DND-41 (cell line): ENCODE measurements around the gene XRCC2.
"Not testable (repeated sequence)": the region's sequence is repeated elsewhere in the genome, so short reads cannot be mapped to it uniquely, and the experiment has no call there.

Experiments used
- EZH2 ChIP-seq: IDR thresholded peaks from 3 replicates; pipeline ENCODE4 v1.6.1; 2012; ENCODE audit warnings: borderline replicate concordance, low read depth, mild to moderate bottlenecking, moderate library complexity, low read length, inconsistent platforms; ENCODE audit not compliant: severe bottlenecking
- TF ChIP-seq, protein P1 (sequence below): IDR thresholded peaks from 2 replicates; pipeline ENCODE4 v1.5.1; 2012; ENCODE audit warnings: borderline replicate concordance, low read length, moderate library complexity, mild to moderate bottlenecking; ENCODE audit not compliant: poor library complexity, severe bottlenecking; ENCODE audit errors: extremely low read depth

DNA sequence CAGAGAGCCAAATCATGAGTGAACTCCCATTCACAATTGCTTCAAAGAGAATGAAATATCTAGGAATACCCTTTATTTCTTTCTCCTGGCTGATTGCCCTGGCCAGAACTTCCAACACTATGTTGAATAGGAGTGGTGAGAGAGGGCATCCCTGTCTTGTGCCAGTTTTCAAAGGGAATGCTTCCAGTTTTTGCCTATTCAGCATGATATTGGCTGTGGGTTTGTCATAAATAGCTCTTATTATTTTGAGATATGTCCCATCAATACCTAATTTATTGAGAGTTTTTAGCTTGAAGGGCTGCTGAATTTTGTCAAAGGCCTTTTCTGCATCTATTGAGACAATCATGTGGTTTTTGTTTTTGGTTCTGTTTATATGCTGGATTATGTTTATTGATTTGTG lies 47.2 kb downstream of the XRCC2 start:
- TF ChIP-seq, protein P1, sequence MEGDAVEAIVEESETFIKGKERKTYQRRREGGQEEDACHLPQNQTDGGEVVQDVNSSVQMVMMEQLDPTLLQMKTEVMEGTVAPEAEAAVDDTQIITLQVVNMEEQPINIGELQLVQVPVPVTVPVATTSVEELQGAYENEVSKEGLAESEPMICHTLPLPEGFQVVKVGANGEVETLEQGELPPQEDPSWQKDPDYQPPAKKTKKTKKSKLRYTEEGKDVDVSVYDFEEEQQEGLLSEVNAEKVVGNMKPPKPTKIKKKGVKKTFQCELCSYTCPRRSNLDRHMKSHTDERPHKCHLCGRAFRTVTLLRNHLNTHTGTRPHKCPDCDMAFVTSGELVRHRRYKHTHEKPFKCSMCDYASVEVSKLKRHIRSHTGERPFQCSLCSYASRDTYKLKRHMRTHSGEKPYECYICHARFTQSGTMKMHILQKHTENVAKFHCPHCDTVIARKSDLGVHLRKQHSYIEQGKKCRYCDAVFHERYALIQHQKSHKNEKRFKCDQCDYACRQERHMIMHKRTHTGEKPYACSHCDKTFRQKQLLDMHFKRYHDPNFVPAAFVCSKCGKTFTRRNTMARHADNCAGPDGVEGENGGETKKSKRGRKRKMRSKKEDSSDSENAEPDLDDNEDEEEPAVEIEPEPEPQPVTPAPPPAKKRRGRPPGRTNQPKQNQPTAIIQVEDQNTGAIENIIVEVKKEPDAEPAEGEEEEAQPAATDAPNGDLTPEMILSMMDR = not testable (repeated sequence)
- TF ChIP-seq EZH2 = not testable (repeated sequence)
